Endothelial cell (in vitro differentiated cells): Measurements from ENCODE around the gene MID1. TPM values are rescaled to one million over a fixed set of nuclear protein-coding genes. Genes with fewer than 3 reads are reported as not detected.

Experiments
- DNase-seq: peaks from one replicate; pipeline ENCODE4 v3.0.0; 2021; ENCODE audit warnings: low spot score
- H3K27ac Mint-ChIP-seq: one replicate; pipeline ENCODE4 v1.8.0; 2021; ENCODE audit warnings: mixed read lengths, inconsistent platforms; ENCODE audit not compliant: unreplicated experiment
- H3K27me3 Mint-ChIP-seq: one replicate; pipeline ENCODE4 v1.8.0; 2021; ENCODE audit warnings: mild to moderate bottlenecking, moderate library complexity, mixed read lengths, inconsistent platforms; ENCODE audit not compliant: unreplicated experiment
- H3K36me3 Mint-ChIP-seq: one replicate; pipeline ENCODE4 v1.8.0; 2021; ENCODE audit warnings: mild to moderate bottlenecking, low read depth, mixed read lengths, inconsistent platforms; ENCODE audit not compliant: unreplicated experiment
- H3K4me1 Mint-ChIP-seq: one replicate; pipeline ENCODE4 v1.8.0; 2021; ENCODE audit warnings: mild to moderate bottlenecking, mixed read lengths, inconsistent platforms; ENCODE audit not compliant: unreplicated experiment
- H3K4me3 Mint-ChIP-seq: one replicate; pipeline ENCODE4 v1.8.0; 2021; ENCODE audit warnings: mild to moderate bottlenecking, mixed read lengths, inconsistent platforms; ENCODE audit not compliant: unreplicated experiment
- H3K9me3 Mint-ChIP-seq: one replicate; pipeline ENCODE4 v1.8.0; 2021; ENCODE audit warnings: mixed read lengths, inconsistent platforms; ENCODE audit not compliant: unreplicated experiment
- CTCF ChIP-seq: fragments of 200-600 bp; sonication (generic); IDR thresholded peaks from one replicate; pipeline ENCODE4 v1.5.0; 2021; ENCODE audit warnings: antibody characterized with exemption; ENCODE audit not compliant: unreplicated experiment
- total RNA-seq: library from RNA; stranded (reverse); fragmentation: NEBNext Ultra II Directional; extraction: Animal tissue kit (Norgen Biotek cat#: 25700); gene quantifications from one replicate; pipeline ENCODE4 v1.2.1, GENCODE V29; 2021; ENCODE audit not compliant: unreplicated experiment

MID1 gene
- total RNA-seq, 1 donor from 2014 or later = 61.8 TPM

DNA sequence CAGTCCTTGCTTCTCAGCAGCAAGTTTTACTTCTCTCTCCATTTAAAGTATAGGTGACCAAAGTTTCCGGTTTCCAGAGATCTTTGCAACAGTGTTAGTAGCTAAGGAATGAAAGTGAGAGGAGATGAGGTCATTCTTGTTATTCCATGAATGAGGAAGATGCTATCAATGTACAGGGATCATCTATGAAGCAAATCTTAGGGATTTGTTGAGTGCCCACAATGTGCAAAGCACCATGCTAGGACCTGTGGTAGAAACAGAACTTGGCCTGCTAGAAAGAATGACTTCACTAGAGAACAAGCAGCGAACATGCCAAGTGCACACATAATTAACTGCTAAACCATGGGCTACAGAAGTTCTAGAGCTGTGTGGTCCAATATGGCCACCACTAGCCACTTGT is 112.5 kb downstream of the MID1 start:
- Mint-ChIP-seq H3K36me3 (peaks cover 15% of the 10 kb centered on the region), H3K4me1 (peaks cover 16% of the 10 kb centered on the region), H3K27ac (no peak overlapping the region), H3K4me3 (no peak overlapping the region), H3K27me3 (peaks cover 2% of the 10 kb centered on the region), H3K9me3 (no peaks in the 10 kb centered on the region)
- no peak for TF ChIP-seq CTCF
- DNase-seq = no peak

DNA sequence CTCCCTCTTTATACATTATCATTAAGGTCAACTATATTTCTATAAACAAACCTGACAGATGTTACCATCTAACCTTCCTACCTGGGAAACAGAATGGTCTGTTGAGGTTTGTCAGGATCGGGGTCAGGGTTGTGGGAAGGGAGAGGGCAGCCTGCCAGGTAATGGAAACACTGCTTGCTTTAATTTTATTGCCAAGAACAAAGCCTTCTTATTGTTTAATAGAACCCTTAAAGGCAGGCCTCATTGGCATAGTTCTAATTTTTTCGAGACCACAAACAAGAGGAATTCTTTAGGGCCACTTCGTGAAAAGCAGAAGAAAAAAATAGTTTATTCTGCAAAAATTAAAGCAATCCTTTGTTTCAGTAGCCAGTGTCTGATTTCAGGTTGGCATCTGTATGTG is 113.2 kb downstream of the MID1 start:
- Mint-ChIP-seq H3K36me3 (peaks cover 15% of the 10 kb centered on the region), H3K27me3 (peaks cover 2% of the 10 kb centered on the region), H3K4me3 (no peak overlapping the region), H3K27ac (no peak overlapping the region), H3K4me1 (peaks cover 14% of the 10 kb centered on the region), H3K9me3 (no peaks in the 10 kb centered on the region)
- DNase-seq = no peak
- TF ChIP-seq CTCF = no peak

- DNase-seq = no peak
- Mint-ChIP-seq H3K9me3 (no peaks in the 10 kb centered on the region), H3K36me3 (peaks cover 15% of the 10 kb centered on the region), H3K4me1 (peaks cover 13% of the 10 kb centered on the region), H3K4me3 (no peak overlapping the region), H3K27me3 (peaks cover 2% of the 10 kb centered on the region), H3K27ac (no peak overlapping the region)
- no peak for TF ChIP-seq CTCF
Measured at GRCh38 chrX:10506781-10507180, 113.6 kb downstream of the MID1 start.

DNA sequence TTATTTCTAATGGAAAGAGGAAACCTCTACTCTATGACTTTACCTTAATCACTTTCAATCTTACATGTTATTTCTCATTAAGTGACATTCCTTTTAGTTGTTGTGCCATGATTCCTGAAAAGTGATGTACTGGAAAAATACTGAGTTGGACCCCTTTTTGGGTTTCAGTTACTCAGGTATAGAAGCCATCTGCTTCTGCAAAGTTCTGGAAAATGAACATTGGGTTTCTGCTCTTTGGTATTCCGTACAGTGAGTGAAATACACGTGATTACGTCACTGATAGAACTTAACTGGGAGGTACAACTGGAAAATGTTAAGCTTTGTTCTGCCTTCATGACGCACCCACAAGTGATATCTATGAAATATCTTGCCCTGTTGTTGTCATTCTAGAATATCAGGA is 114.7 kb downstream of the MID1 start:
- H3K4me3 Mint-ChIP-seq = no peak overlapping the region
- DNase-seq = no peak
- H3K4me1 Mint-ChIP-seq = peaks cover 12% of the 10 kb centered on the region
- peaks cover 2% of the 10 kb centered on the region for H3K27me3 Mint-ChIP-seq
- H3K9me3 Mint-ChIP-seq = no peaks in the 10 kb centered on the region
- H3K36me3 Mint-ChIP-seq = peaks cover 15% of the 10 kb centered on the region
- H3K27ac Mint-ChIP-seq = no peak overlapping the region
- no peak for TF ChIP-seq CTCF

- Mint-ChIP-seq H3K27me3 (no peaks in the 10 kb centered on the region), H3K27ac (no peak overlapping the region), H3K36me3 (peaks cover 5% of the 10 kb centered on the region), H3K9me3 (no peaks in the 10 kb centered on the region), H3K4me3 (no peak overlapping the region), H3K4me1 (peaks cover 3% of the 10 kb centered on the region)
- TF ChIP-seq CTCF = no peak
- no peak for DNase-seq
Measured at GRCh38 chrX:10502961-10503360, 117.4 kb downstream of the MID1 start.
